Adrenal gland (tissue), 5 donors: ENCODE results near the gene ZNF724.
"Not testable (repeated sequence)": the region's sequence is repeated elsewhere in the genome, so short reads cannot be mapped to it uniquely, and the experiment has no call there.

Experiments
- POLR2A ChIP-seq, 2 donors: fragments of 450-650 bp; IDR thresholded peaks; one replicate each; pipeline ENCODE4 v1.6.1; 2017; ENCODE audit warnings: antibody characterized with exemption in 2 of 2, mild to moderate bottlenecking in 2 of 2, moderate library complexity in 1 of 2
- TF ChIP-seq, protein P1 (sequence below), 6 experiments: fragments of 450-650 bp in 4 of 6; fragments of 200-600 bp in 2 of 6; sonication (generic) in 1 of 6; IDR thresholded peaks; 1 replicate in 5 of 6; 2 replicates in 1 of 6; pipeline versions ENCODE4 v1.5.1 to v1.8.0; 2016 to 2021; ENCODE audit warnings: antibody characterized with exemption in 6 of 6, mild to moderate bottlenecking in 2 of 6, moderate library complexity in 1 of 6
- donor health status: DM: no; HTN: no; CAD: no.

DNA sequence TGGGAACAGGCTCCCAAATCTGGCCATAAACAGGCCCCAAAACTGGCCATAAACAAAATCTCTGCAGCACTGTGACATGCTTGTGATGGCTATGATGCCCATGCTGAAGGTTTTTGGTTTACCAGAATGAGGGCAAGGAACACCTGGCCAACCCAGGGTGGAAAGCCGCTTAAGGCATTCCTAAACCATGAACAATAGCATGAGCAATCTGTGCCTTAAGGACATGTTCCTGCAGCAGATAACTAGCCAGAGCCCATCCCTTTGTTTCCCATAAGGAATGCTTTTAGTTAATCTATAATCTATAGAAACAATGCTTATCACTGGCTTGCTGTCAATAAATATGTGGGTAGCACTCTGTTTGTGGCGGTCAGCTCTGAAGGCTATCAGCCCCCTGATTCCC, 35.1 kb upstream of the ZNF724 start:
- TF ChIP-seq, protein P1, sequence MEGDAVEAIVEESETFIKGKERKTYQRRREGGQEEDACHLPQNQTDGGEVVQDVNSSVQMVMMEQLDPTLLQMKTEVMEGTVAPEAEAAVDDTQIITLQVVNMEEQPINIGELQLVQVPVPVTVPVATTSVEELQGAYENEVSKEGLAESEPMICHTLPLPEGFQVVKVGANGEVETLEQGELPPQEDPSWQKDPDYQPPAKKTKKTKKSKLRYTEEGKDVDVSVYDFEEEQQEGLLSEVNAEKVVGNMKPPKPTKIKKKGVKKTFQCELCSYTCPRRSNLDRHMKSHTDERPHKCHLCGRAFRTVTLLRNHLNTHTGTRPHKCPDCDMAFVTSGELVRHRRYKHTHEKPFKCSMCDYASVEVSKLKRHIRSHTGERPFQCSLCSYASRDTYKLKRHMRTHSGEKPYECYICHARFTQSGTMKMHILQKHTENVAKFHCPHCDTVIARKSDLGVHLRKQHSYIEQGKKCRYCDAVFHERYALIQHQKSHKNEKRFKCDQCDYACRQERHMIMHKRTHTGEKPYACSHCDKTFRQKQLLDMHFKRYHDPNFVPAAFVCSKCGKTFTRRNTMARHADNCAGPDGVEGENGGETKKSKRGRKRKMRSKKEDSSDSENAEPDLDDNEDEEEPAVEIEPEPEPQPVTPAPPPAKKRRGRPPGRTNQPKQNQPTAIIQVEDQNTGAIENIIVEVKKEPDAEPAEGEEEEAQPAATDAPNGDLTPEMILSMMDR (IDR thresholded peaks at IDR 0.05): not testable (repeated sequence)
- not testable (repeated sequence) for TF ChIP-seq POLR2A (IDR thresholded peaks at IDR 0.05)
